ENCODE results near the gene TNNC1. TPM values are rescaled to one million over a fixed set of nuclear protein-coding genes. Genes with fewer than 3 reads are reported as not detected.

The TNNC1 gene
- polyA plus RNA-seq, 1 donor from 2014 or later, result 2.2 TPM

GRCh38 chr3:52429031-52429430, 24.8 kb downstream of the TNNC1 start:
- H3K36me3 ChIP-seq (ENCODE audit: insufficient read depth, low read length), result no peaks in the 10 kb centered on the region
- no peak overlapping the region for H2AFZ ChIP-seq (ENCODE audit: low read depth, low read length)
- H3K9me2 ChIP-seq (ENCODE audit: insufficient read depth, low read length), result no peaks in the 10 kb centered on the region
- no peaks in the 10 kb centered on the region for H4K20me1 ChIP-seq (ENCODE audit: insufficient read depth)
- no peaks in the 10 kb centered on the region for H3K79me2 ChIP-seq (replicated peaks; ENCODE audit: insufficient read depth, low read length)
- no peaks in the 10 kb centered on the region for H3F3A ChIP-seq (ENCODE audit: insufficient read depth, low read length, poor library complexity, severe bottlenecking)
- no peaks in the 10 kb centered on the region for H3K27me3 ChIP-seq (ENCODE audit: insufficient read depth, low read depth, low read length)
- H3K4me2 ChIP-seq (ENCODE audit: low read length), result no peak overlapping the region
- TF ChIP-seq SMC3 (conservative IDR thresholded peaks at IDR 0.05; ENCODE audit: poor library complexity), result no peak
- no peak for TF ChIP-seq TAF1 (IDR thresholded peaks at IDR 0.05; ENCODE audit: low read depth)
- TF ChIP-seq MXI1 (conservative IDR thresholded peaks at IDR 0.05; ENCODE audit: poor library complexity, severe bottlenecking), result no peak
- no peak for TF ChIP-seq EP300 (conservative IDR thresholded peaks at IDR 0.05; ENCODE audit: poor library complexity, severe bottlenecking)
- no peak for TF ChIP-seq POLR2AphosphoS5 (IDR thresholded peaks at IDR 0.05)
- TF ChIP-seq RAD21 (conservative IDR thresholded peaks at IDR 0.05), result no peak
- no peak for TF ChIP-seq EZH2 (IDR thresholded peaks at IDR 0.05; ENCODE audit: borderline replicate concordance, insufficient read depth, low read length, poor library complexity, severe bottlenecking)
- no peak for TF ChIP-seq CTCF (IDR thresholded peaks at IDR 0.05; ENCODE audit: poor library complexity, severe bottlenecking)
- H3K4me3 ChIP-seq (ENCODE audit: low read length), result no peak overlapping the region
- no peak overlapping the region for H3K27ac ChIP-seq (ENCODE audit: low read length)
- H3K9ac ChIP-seq (ENCODE audit: low read length), result no peak overlapping the region
- H3K9me3 ChIP-seq (ENCODE audit: low read length), result no peaks in the 10 kb centered on the region

GRCh38 chr3:52428151-52429005, 25.5 kb downstream of the TNNC1 start:
- no peak overlapping the region for H3K9ac ChIP-seq (ENCODE audit: low read length)

More at GRCh38 chr3:52428151-52429005, 25.5 kb downstream of the TNNC1 start:
- Histone ChIP-seq H4K20me1 (ENCODE audit: insufficient read depth) (no peaks in the 10 kb centered on the region), H3F3A (ENCODE audit: insufficient read depth, low read length, poor library complexity, severe bottlenecking) (no peaks in the 10 kb centered on the region), H3K27me3 (ENCODE audit: insufficient read depth, low read depth, low read length) (no peaks in the 10 kb centered on the region), H2AFZ (ENCODE audit: low read depth, low read length) (no peak overlapping the region), H3K27ac (ENCODE audit: low read length) (no peak overlapping the region), H3K4me2 (ENCODE audit: low read length) (no peak overlapping the region), H3K36me3 (ENCODE audit: insufficient read depth, low read length) (no peaks in the 10 kb centered on the region), H3K9me2 (ENCODE audit: insufficient read depth, low read length) (no peaks in the 10 kb centered on the region), H3K79me2 (replicated peaks; ENCODE audit: insufficient read depth, low read length) (no peaks in the 10 kb centered on the region), H3K9me3 (ENCODE audit: low read length) (no peaks in the 10 kb centered on the region), H3K4me3 (ENCODE audit: low read length) (no peak overlapping the region)
- peak; percentile 86 for TF ChIP-seq RAD21 (conservative IDR thresholded peaks at IDR 0.05)
- TF ChIP-seq EP300 (conservative IDR thresholded peaks at IDR 0.05; ENCODE audit: poor library complexity, severe bottlenecking), result no peak
- no peak for TF ChIP-seq POLR2AphosphoS5 (IDR thresholded peaks at IDR 0.05)
- TF ChIP-seq MXI1 (conservative IDR thresholded peaks at IDR 0.05; ENCODE audit: poor library complexity, severe bottlenecking), result peak; percentile 23
- peak; percentile 89 for TF ChIP-seq CTCF (IDR thresholded peaks at IDR 0.05; ENCODE audit: poor library complexity, severe bottlenecking)
- no peak for TF ChIP-seq EZH2 (IDR thresholded peaks at IDR 0.05; ENCODE audit: borderline replicate concordance, insufficient read depth, low read length, poor library complexity, severe bottlenecking)
- TF ChIP-seq SMC3 (conservative IDR thresholded peaks at IDR 0.05; ENCODE audit: poor library complexity), result peak; percentile 85
- TF ChIP-seq REST (IDR thresholded peaks at IDR 0.05; ENCODE audit: borderline replicate concordance), result no peak
- TF ChIP-seq TAF1 (IDR thresholded peaks at IDR 0.05; ENCODE audit: low read depth), result no peak

Measured in neural cell (in vitro differentiated cells).